IPS-20b (cell line): ENCODE results near the gene PPP2R2D.

Experiments used
- H3K27ac ChIP-seq: one replicate; pipeline ENCODE4 v1.5.1; 2013; ENCODE audit warnings: low read length
- H3K27me3 ChIP-seq: 2 replicates; pipeline ENCODE4 v1.6.1; 2013; ENCODE audit warnings: mild to moderate bottlenecking, low read length, inconsistent platforms; ENCODE audit not compliant: insufficient read depth
- H3K36me3 ChIP-seq: 2 replicates; pipeline ENCODE4 v1.6.1; 2013; ENCODE audit warnings: low read depth, mild to moderate bottlenecking, inconsistent platforms, low read length, moderate library complexity; ENCODE audit not compliant: insufficient read depth
- H3K4me1 ChIP-seq: 2 replicates; pipeline ENCODE4 v1.6.1; 2013; ENCODE audit warnings: mild to moderate bottlenecking, control low read depth, inconsistent platforms, low read length, moderate library complexity; ENCODE audit not compliant: insufficient read depth
- H3K4me3 ChIP-seq: 2 replicates; pipeline ENCODE4 v1.5.1; 2013; ENCODE audit warnings: mild to moderate bottlenecking, low read length, inconsistent platforms
- H3K9ac ChIP-seq: 2 replicates; pipeline ENCODE4 v1.6.1; 2013; ENCODE audit warnings: low read depth, mild to moderate bottlenecking, inconsistent platforms, low read length, moderate library complexity
- H3K9me3 ChIP-seq: 2 replicates; pipeline ENCODE4 v1.6.1; 2013; ENCODE audit warnings: mild to moderate bottlenecking, low read depth, low read length, inconsistent platforms; ENCODE audit not compliant: insufficient read depth

Gene PPP2R2D

GRCh38 chr10:132003282-132003924 is 102.6 kb downstream of the PPP2R2D start:
- H3K27me3 ChIP-seq: no peaks in the 10 kb centered on the region
- H3K9ac ChIP-seq: no peak overlapping the region
- H3K36me3 ChIP-seq: no peaks in the 10 kb centered on the region
- no peaks in the 10 kb centered on the region for H3K9me3 ChIP-seq
- H3K4me1 ChIP-seq: peaks cover 29% of the 10 kb centered on the region; the same call in 1 of the 2 replicates
- no peak overlapping the region for H3K27ac ChIP-seq
- H3K4me3 ChIP-seq: no peak overlapping the region

- H3K4me1 ChIP-seq: peaks cover 33% of the 10 kb centered on the region; the same call in 1 of the 2 replicates
- H3K9ac ChIP-seq: no peak overlapping the region
- no peak overlapping the region for H3K4me3 ChIP-seq
- no peak overlapping the region for H3K27ac ChIP-seq
- no peaks in the 10 kb centered on the region for H3K36me3 ChIP-seq
- H3K27me3 ChIP-seq: no peaks in the 10 kb centered on the region
- H3K9me3 ChIP-seq: no peaks in the 10 kb centered on the region
Measured at GRCh38 chr10:132004052-132004451, 103.2 kb downstream of the PPP2R2D start.

GRCh38 chr10:132005147-132005546 is 104.3 kb downstream of the PPP2R2D start:
- no peak overlapping the region for H3K27ac ChIP-seq
- no peaks in the 10 kb centered on the region for H3K36me3 ChIP-seq

GRCh38 chr10:132006966-132007365 is 106.2 kb downstream of the PPP2R2D start:
- H3K27ac ChIP-seq: no peak overlapping the region
- H3K4me3 ChIP-seq: no peak overlapping the region; the same call in 1 of the 2 replicates
- H3K4me1 ChIP-seq: peaks cover 47% of the 10 kb centered on the region; the same call in 1 of the 2 replicates
- H3K9me3 ChIP-seq: no peaks in the 10 kb centered on the region
- no peak overlapping the region for H3K9ac ChIP-seq
- H3K27me3 ChIP-seq: no peaks in the 10 kb centered on the region
- H3K36me3 ChIP-seq: no peaks in the 10 kb centered on the region

More at GRCh38 chr10:132005147-132005546, 104.3 kb downstream of the PPP2R2D start:
- H3K27me3 ChIP-seq: no peaks in the 10 kb centered on the region
- no peak overlapping the region for H3K4me3 ChIP-seq
- H3K9ac ChIP-seq: no peak overlapping the region
- H3K4me1 ChIP-seq: peaks cover 37% of the 10 kb centered on the region; the same call in 1 of the 2 replicates
- no peaks in the 10 kb centered on the region for H3K9me3 ChIP-seq

- no peaks in the 10 kb centered on the region for H3K9me3 ChIP-seq
- no peak overlapping the region for H3K9ac ChIP-seq
- H3K4me1 ChIP-seq: peaks cover 41% of the 10 kb centered on the region; the same call in 1 of the 2 replicates
- H3K27ac ChIP-seq: no peak overlapping the region
- H3K36me3 ChIP-seq: no peaks in the 10 kb centered on the region
- H3K27me3 ChIP-seq: no peaks in the 10 kb centered on the region
- no peak overlapping the region for H3K4me3 ChIP-seq
Measured at GRCh38 chr10:132007681-132008080, 106.9 kb downstream of the PPP2R2D start.
